HepG2 (cell line): ENCODE results near the gene GLE1. TPM values are rescaled to one million over a fixed set of nuclear protein-coding genes. Genes with fewer than 3 reads are reported as not detected.
A peak's percentile ranks its signal among the peaks of the same experiment; 100 is the strongest.

Experiments
- ARID2 ChIP-seq: sonication (generic); formaldehyde crosslinking; IDR thresholded peaks from 2 replicates; pipeline ENCODE4 v1.8.1; 2022; ENCODE audit warnings: mild to moderate bottlenecking, missing genetic modification reagents, borderline replicate concordance
- ARID5B ChIP-seq: IDR thresholded peaks from 2 replicates; pipeline ENCODE4 v1.4.0; 2020; ENCODE audit warnings: mild to moderate bottlenecking, missing genetic modification reagents
- ATF5 ChIP-seq: sonication (generic); formaldehyde crosslinking; IDR thresholded peaks from 2 replicates; pipeline ENCODE4 v1.4.0; 2020; ENCODE audit warnings: mild to moderate bottlenecking, low read depth, missing genetic modification reagents
- MEIS1 ChIP-seq: sonication (generic); formaldehyde crosslinking; IDR thresholded peaks from 2 replicates; pipeline ENCODE4 v1.9.0; 2021; ENCODE audit warnings: mild to moderate bottlenecking, missing genetic modification reagents, moderate library complexity, borderline replicate concordance
- POLR2A ChIP-seq, 2 experiments: IDR thresholded peaks; 2 replicates each; pipeline ENCODE4 v1.6.1; 2011; ENCODE audit warnings: low read depth in 2 of 2, low read length in 2 of 2, mild to moderate bottlenecking in 1 of 2, moderate library complexity in 1 of 2; ENCODE audit not compliant: insufficient read depth in 1 of 2
- RXRB ChIP-seq: IDR thresholded peaks from 2 replicates; pipeline ENCODE4 v1.6.1; 2016; ENCODE audit warnings: borderline replicate concordance, missing genetic modification reagents, missing compliant biosample characterization
- ZBTB14 ChIP-seq: sonication (generic); formaldehyde crosslinking; IDR thresholded peaks from 2 replicates; pipeline ENCODE4 v1.4.0; 2020; ENCODE audit warnings: missing genetic modification reagents
- ZIK1 ChIP-seq: sonication (generic); formaldehyde crosslinking; IDR thresholded peaks from 2 replicates; pipeline ENCODE4 v1.5.0; 2020; ENCODE audit warnings: mild to moderate bottlenecking, low read depth, missing genetic modification reagents, borderline replicate concordance
- ZNF569 ChIP-seq: sonication (generic); formaldehyde crosslinking; IDR thresholded peaks from 2 replicates; pipeline ENCODE4 v1.5.0; 2020; ENCODE audit warnings: mild to moderate bottlenecking, missing genetic modification reagents, moderate library complexity, borderline replicate concordance
- polyA plus RNA-seq, 8 experiments: library from polyadenylated mRNA; depleted of rRNA in 3 of 8; stranded (reverse) in 7 of 8; unstranded in 1 of 8; fragments of >200 nt; fragmentation: Illumina TruSeq in 4 of 8; extraction: Trizol in 4 of 8; gene quantifications; 2 replicates each; pipeline versions ENCODE4 v1.2.1 to v1.2.3, GENCODE V29; 2011 to 2016; ENCODE audit warnings: low read depth in 4 of 8, missing spikeins in 1 of 8, mixed read lengths in 1 of 8; ENCODE audit not compliant: insufficient read depth in 1 of 8
- total RNA-seq, 5 experiments: library from RNA; depleted of rRNA; stranded (reverse); fragments of >200 nt; fragmentation: Illumina TruSeq; extraction: Trizol; gene quantifications; 2 replicates each; pipeline ENCODE4 v1.2.3, GENCODE V29; 2016; ENCODE audit warnings: low read depth in 1 of 5
- TF ChIP-seq, protein P1 (sequence below): sonication (generic); formaldehyde crosslinking; IDR thresholded peaks from 2 replicates; pipeline ENCODE4 v1.4.0; 2020; ENCODE audit warnings: missing genetic modification reagents, borderline replicate concordance
- TF ChIP-seq, protein P2 (sequence below): sonication (generic); formaldehyde crosslinking; IDR thresholded peaks from 2 replicates; pipeline ENCODE4 v1.5.0; 2020; ENCODE audit warnings: mild to moderate bottlenecking, missing genetic modification reagents
- TF ChIP-seq, protein P3 (sequence below): sonication (generic); formaldehyde crosslinking; IDR thresholded peaks from 2 replicates; pipeline ENCODE4 v1.4.0; 2020; ENCODE audit warnings: missing genetic modification reagents

GLE1 gene
- total and polyA plus RNA-seq, 2 of the 13 experiments (the other 11 are each of a cell fraction or from before 2014, with no cell fraction given): 14.7 to 28.8 TPM

DNA sequence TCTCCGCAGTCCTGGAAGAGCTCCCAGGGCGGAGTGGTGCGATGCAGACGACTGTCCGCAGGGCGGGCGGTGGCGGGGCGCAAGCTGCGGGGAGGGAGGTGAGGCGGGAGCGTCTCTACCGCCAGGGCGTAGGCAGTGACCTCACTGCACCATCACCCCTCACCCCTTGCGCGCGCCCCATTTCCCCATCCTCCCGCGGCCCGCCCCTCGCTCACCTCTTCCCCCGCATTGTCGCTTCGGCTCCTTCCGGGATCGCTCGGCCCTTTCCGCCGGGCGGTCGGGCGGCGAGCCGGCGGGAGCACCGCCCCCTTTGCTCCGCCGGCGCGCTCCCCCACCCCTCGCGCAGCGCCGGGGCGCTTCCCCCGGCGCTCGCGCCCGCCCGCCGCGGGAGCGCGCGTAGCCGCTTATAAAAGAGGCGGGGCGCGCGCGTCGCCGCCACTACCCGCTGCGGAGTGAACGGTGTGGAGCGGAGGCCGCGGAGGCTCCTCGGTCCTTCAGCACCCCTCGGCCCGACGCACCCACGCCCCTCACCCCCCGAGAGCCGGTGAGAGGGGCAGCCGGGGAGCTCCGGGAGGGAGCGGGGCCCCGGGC lies 47.7 kb downstream of the GLE1 start, which contains the start of gene SPTAN1 (continued):
- TF ChIP-seq, protein P1, sequence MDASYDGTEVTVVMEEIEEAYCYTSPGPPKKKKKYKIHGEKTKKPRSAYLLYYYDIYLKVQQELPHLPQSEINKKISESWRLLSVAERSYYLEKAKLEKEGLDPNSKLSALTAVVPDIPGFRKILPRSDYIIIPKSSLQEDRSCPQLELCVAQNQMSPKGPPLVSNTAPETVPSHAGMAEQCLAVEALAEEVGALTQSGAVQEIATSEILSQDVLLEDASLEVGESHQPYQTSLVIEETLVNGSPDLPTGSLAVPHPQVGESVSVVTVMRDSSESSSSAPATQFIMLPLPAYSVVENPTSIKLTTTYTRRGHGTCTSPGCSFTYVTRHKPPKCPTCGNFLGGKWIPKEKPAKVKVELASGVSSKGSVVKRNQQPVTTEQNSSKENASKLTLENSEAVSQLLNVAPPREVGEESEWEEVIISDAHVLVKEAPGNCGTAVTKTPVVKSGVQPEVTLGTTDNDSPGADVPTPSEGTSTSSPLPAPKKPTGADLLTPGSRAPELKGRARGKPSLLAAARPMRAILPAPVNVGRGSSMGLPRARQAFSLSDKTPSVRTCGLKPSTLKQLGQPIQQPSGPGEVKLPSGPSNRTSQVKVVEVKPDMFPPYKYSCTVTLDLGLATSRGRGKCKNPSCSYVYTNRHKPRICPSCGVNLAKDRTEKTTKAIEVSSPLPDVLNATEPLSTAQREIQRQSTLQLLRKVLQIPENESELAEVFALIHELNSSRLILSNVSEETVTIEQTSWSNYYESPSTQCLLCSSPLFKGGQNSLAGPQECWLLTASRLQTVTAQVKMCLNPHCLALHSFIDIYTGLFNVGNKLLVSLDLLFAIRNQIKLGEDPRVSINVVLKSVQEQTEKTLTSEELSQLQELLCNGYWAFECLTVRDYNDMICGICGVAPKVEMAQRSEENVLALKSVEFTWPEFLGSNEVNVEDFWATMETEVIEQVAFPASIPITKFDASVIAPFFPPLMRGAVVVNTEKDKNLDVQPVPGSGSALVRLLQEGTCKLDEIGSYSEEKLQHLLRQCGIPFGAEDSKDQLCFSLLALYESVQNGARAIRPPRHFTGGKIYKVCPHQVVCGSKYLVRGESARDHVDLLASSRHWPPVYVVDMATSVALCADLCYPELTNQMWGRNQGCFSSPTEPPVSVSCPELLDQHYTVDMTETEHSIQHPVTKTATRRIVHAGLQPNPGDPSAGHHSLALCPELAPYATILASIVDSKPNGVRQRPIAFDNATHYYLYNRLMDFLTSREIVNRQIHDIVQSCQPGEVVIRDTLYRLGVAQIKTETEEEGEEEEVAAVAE: no peak
- TF ChIP-seq, protein P2, sequence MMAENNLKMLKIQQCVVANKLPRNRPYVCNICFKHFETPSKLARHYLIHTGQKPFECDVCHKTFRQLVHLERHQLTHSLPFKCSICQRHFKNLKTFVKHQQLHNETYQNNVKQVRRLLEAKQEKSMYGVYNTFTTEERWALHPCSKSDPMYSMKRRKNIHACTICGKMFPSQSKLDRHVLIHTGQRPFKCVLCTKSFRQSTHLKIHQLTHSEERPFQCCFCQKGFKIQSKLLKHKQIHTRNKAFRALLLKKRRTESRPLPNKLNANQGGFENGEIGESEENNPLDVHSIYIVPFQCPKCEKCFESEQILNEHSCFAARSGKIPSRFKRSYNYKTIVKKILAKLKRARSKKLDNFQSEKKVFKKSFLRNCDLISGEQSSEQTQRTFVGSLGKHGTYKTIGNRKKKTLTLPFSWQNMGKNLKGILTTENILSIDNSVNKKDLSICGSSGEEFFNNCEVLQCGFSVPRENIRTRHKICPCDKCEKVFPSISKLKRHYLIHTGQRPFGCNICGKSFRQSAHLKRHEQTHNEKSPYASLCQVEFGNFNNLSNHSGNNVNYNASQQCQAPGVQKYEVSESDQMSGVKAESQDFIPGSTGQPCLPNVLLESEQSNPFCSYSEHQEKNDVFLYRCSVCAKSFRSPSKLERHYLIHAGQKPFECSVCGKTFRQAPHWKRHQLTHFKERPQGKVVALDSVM (CRISPR knock-in tag): 0 out of 2 replicates have a peak, but pooled peaks have one; percentile 75
- peak; percentile 32; the same call in 1 of the 2 replicates for TF ChIP-seq ARID5B (CRISPR knock-in tag)
- no peak for TF ChIP-seq ARID2
- TF ChIP-seq MEIS1 (CRISPR knock-in tag): 0 out of 2 replicates have a peak, but pooled peaks have one; percentile 16
- no peak for TF ChIP-seq ZNF569 (CRISPR knock-in tag)
- TF ChIP-seq, protein P3, sequence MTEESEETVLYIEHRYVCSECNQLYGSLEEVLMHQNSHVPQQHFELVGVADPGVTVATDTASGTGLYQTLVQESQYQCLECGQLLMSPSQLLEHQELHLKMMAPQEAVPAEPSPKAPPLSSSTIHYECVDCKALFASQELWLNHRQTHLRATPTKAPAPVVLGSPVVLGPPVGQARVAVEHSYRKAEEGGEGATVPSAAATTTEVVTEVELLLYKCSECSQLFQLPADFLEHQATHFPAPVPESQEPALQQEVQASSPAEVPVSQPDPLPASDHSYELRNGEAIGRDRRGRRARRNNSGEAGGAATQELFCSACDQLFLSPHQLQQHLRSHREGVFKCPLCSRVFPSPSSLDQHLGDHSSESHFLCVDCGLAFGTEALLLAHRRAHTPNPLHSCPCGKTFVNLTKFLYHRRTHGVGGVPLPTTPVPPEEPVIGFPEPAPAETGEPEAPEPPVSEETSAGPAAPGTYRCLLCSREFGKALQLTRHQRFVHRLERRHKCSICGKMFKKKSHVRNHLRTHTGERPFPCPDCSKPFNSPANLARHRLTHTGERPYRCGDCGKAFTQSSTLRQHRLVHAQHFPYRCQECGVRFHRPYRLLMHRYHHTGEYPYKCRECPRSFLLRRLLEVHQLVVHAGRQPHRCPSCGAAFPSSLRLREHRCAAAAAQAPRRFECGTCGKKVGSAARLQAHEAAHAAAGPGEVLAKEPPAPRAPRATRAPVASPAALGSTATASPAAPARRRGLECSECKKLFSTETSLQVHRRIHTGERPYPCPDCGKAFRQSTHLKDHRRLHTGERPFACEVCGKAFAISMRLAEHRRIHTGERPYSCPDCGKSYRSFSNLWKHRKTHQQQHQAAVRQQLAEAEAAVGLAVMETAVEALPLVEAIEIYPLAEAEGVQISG (CRISPR knock-in tag): peak; percentile 24; the same call in 1 of the 2 replicates
- TF ChIP-seq ZBTB14 (CRISPR knock-in tag): peak; percentile 96
- TF ChIP-seq ATF5 (CRISPR knock-in tag): no peak
- no peak for TF ChIP-seq RXRB (CRISPR knock-in tag)
- TF ChIP-seq ZIK1 (CRISPR knock-in tag): peak; percentile 29; the same call in 1 of the 2 replicates
- TF ChIP-seq POLR2A (IDR thresholded peaks at IDR 0.05; ENCODE audit: insufficient read depth in 1 of 2, low read depth in 2 of 2, low read length in 2 of 2): peak; percentile 98 to 99
